Transverse colon (tissue), 4 donors: ENCODE results near the gene GLIPR2. TPM values are rescaled to one million over a fixed set of nuclear protein-coding genes. Genes with fewer than 3 reads are reported as not detected.

Source experiments
- DNase-seq: peaks from one replicate; pipeline ENCODE4 v3.0.0-alpha.2; 2019
- H3K27ac ChIP-seq, 4 donors: fragments of 200-600 bp; sonication (generic); 2 replicates each; pipeline ENCODE4 v1.5.1; 2016 to 2018; ENCODE audit warnings: inconsistent platforms in 4 of 4
- H3K27me3 ChIP-seq: fragments of 200-600 bp; sonication (generic); 2 replicates; pipeline ENCODE4 v1.5.1; 2017; ENCODE audit warnings: inconsistent platforms
- H3K36me3 ChIP-seq, 4 donors: fragments of 200-600 bp; sonication (generic); 2 replicates each; pipeline ENCODE4 v1.5.1; 2017 to 2019; ENCODE audit warnings: inconsistent platforms in 4 of 4
- H3K4me1 ChIP-seq, 4 donors: fragments of 200-600 bp; sonication (generic); 2 replicates each; pipeline ENCODE4 v1.5.1; 2017 to 2020; ENCODE audit warnings: inconsistent platforms in 4 of 4
- H3K4me3 ChIP-seq, 4 donors: fragments of 200-600 bp; sonication (generic); 1 replicate in 1 of 4; 2 replicates in 3 of 4; pipeline versions ENCODE4 v1.5.1 to v1.6.1; 2017 to 2019; ENCODE audit warnings: inconsistent platforms in 4 of 4
- H3K9me3 ChIP-seq, 2 donors: fragments of 200-600 bp; sonication (generic); 2 replicates each; pipeline ENCODE4 v1.5.1; 2017 to 2019; ENCODE audit warnings: inconsistent platforms in 2 of 2
- EP300 ChIP-seq: sonication (generic); formaldehyde crosslinking; IDR thresholded peaks from one replicate; pipeline ENCODE4 v1.6.1; 2017; ENCODE audit warnings: antibody characterized with exemption, low read depth
- POLR2A ChIP-seq: fragments of 450-650 bp; IDR thresholded peaks from one replicate; pipeline ENCODE4 v1.6.1; 2016; ENCODE audit warnings: antibody characterized with exemption, mild to moderate bottlenecking, moderate library complexity
- POLR2AphosphoS5 ChIP-seq, 3 donors: sonication (generic); formaldehyde crosslinking; IDR thresholded peaks; one replicate each; pipeline ENCODE4 v1.6.1; 2016; ENCODE audit warnings: antibody characterized with exemption in 3 of 3
- WGBS, 2 donors: methylation state at CpG; one replicate each; pipeline ENCODE4 v1.1.5; 2018; ENCODE audit warnings: low coverage in 1 of 2; 5-methylcytosine and 5-hydroxymethylcytosine counted together
- in situ Hi-C, 4 donors: fragments of 200-750 bp; cut with MboI; loops; one replicate each; pipeline versions ENCODE4 v1.15.0 to v1.15.1; 2017; ENCODE audit warnings: low sequenced_read_pairs in 3 of 4, low pct_ligation_motif_present in 1 of 4, low pct_unique_long_range_greater_than_20kb in 1 of 4
- intact Hi-C: fragments of 100-400 bp; cut with DNase I; formaldehyde crosslinking; loops from one replicate; pipeline ENCODE4 v1.15.1; 2023; ENCODE audit warnings: low total_unique reads
- total RNA-seq, 4 donors: library from RNA; depleted of rRNA; stranded (reverse); fragments of >200 nt; gene quantifications; one replicate each; pipeline ENCODE4 v1.1.0, GENCODE V29; 2016
- TF ChIP-seq, protein P1 (sequence below), 5 experiments: fragments of 200-600 bp in 3 of 5; fragments of 450-650 bp in 2 of 5; sonication (generic) in 3 of 5; IDR thresholded peaks; 1 replicate in 2 of 5; 2 replicates in 3 of 5; pipeline ENCODE4 v1.5.1; 2016 to 2017; ENCODE audit warnings: antibody characterized with exemption in 5 of 5, inconsistent platforms in 3 of 5, mild to moderate bottlenecking in 2 of 5, moderate library complexity in 1 of 5

Gene GLIPR2
- total RNA-seq, 4 donors from 2014 or later, result 9.7 to 40.4 (median 26.7) TPM

GRCh38 chr9:36148311-36149051, 11.9 kb downstream of the GLIPR2 start:
- WGBS, 2 donors, result 40 to 53% methylated on average over 5 to 13 of the region's 14 CpGs
- H3K4me3 ChIP-seq, result no peak overlapping the region
- no peaks in the 10 kb centered on the region for H3K9me3 ChIP-seq
- H3K4me1 ChIP-seq, result peaks cover 26 to 75% (median 46%) of the 10 kb centered on the region in 4 donors
- DNase-seq, result peak; percentile 95
- intact Hi-C loops (no loop called here), in situ Hi-C loops (no loop called here)
- peak overlapping the region; percentile 81 to 92 (median 88) for H3K27ac ChIP-seq
- TF ChIP-seq, protein P1, sequence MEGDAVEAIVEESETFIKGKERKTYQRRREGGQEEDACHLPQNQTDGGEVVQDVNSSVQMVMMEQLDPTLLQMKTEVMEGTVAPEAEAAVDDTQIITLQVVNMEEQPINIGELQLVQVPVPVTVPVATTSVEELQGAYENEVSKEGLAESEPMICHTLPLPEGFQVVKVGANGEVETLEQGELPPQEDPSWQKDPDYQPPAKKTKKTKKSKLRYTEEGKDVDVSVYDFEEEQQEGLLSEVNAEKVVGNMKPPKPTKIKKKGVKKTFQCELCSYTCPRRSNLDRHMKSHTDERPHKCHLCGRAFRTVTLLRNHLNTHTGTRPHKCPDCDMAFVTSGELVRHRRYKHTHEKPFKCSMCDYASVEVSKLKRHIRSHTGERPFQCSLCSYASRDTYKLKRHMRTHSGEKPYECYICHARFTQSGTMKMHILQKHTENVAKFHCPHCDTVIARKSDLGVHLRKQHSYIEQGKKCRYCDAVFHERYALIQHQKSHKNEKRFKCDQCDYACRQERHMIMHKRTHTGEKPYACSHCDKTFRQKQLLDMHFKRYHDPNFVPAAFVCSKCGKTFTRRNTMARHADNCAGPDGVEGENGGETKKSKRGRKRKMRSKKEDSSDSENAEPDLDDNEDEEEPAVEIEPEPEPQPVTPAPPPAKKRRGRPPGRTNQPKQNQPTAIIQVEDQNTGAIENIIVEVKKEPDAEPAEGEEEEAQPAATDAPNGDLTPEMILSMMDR (IDR thresholded peaks at IDR 0.05), result no peak
- TF ChIP-seq POLR2AphosphoS5 (IDR thresholded peaks at IDR 0.05) (peak; percentile 52 to 74 (median 71)), EP300 (no peak), POLR2A (no peak)
- no peaks in the 10 kb centered on the region for H3K27me3 ChIP-seq
- no peaks in the 10 kb centered on the region for H3K36me3 ChIP-seq

GRCh38 chr9:36149197-36149596, 12.7 kb downstream of the GLIPR2 start:
- H3K9me3 ChIP-seq, result no peaks in the 10 kb centered on the region
- peaks cover 22 to 74% (median 45%) of the 10 kb centered on the region in 4 donors for H3K4me1 ChIP-seq
- intact Hi-C loops, result no loop called here
- 57% methylated on average over 4 of the region's 4 CpGs; no CpG with 5 or more reads in 1 of the 2 donors for WGBS, 2 donors
- peak overlapping the region; percentile 81 to 92 (median 88) for H3K27ac ChIP-seq
- no peak for TF ChIP-seq POLR2AphosphoS5 (IDR thresholded peaks at IDR 0.05)
- TF ChIP-seq, protein P1 (IDR thresholded peaks at IDR 0.05), result no peak
- no peak for DNase-seq
- no peak overlapping the region for H3K4me3 ChIP-seq
- in situ Hi-C loops, result no loop called here
- H3K27me3 ChIP-seq, result no peaks in the 10 kb centered on the region
- H3K36me3 ChIP-seq, result no peaks in the 10 kb centered on the region

- in situ Hi-C loops, result loop anchor here in 1 of 4 donors (25.0 kb wide), 1 partner anchor 113 kb away; the partner anchor contains the start of gene RECK
- peaks cover 27 to 76% (median 53%) of the 10 kb centered on the region in 4 donors for H3K4me1 ChIP-seq
- H3K36me3 ChIP-seq, result peaks cover 0 to 4% (median under 1%) of the 10 kb centered on the region in 4 donors
- no peaks in the 10 kb centered on the region for H3K27me3 ChIP-seq
- WGBS, 2 donors, result 70 to 100% methylated on average over 1 to 4 of the region's 4 CpGs
- H3K27ac ChIP-seq, result peak overlapping the region; percentile 76 to 92 (median 88)
- no peak for TF ChIP-seq POLR2A
- TF ChIP-seq EP300, result no peak
- TF ChIP-seq, protein P1 (IDR thresholded peaks at IDR 0.05), result no peak
- TF ChIP-seq POLR2AphosphoS5 (IDR thresholded peaks at IDR 0.05), result no peak
- no peak overlapping the region for H3K4me3 ChIP-seq
- H3K9me3 ChIP-seq, result no peaks in the 10 kb centered on the region
- intact Hi-C loops, result no loop called here
- DNase-seq, result no peak
Measured at GRCh38 chr9:36150574-36151315, 14.2 kb downstream of the GLIPR2 start.
